K562 (cell line): ENCODE measurements around the gene CLTC. TPM values are rescaled to one million over a fixed set of nuclear protein-coding genes. Genes with fewer than 3 reads are reported as not detected.

ENCODE experiments used
- CBFA2T3 ChIP-seq: fragments of 450-650 bp; IDR thresholded peaks from 2 replicates; pipeline ENCODE4 v1.6.1; 2017
- GTF2F1 ChIP-seq: IDR thresholded peaks from 2 replicates; pipeline ENCODE4 v1.6.1; 2011; ENCODE audit warnings: low read depth, low read length, improper control_type of control experiment
- HDAC6 ChIP-seq: IDR thresholded peaks from 2 replicates; pipeline ENCODE4 v1.6.1; 2012; ENCODE audit warnings: low read depth, mild to moderate bottlenecking, control low read depth, inconsistent platforms, low read length, moderate library complexity
- MCM3 ChIP-seq: fragments of 450-650 bp; IDR thresholded peaks from 2 replicates; pipeline ENCODE4 v1.6.1; 2016
- NR2C1 ChIP-seq, 2 experiments: fragments of 450-650 bp; IDR thresholded peaks; 2 replicates each; pipeline ENCODE4 v1.6.1; 2017; ENCODE audit warnings: mild to moderate bottlenecking in 2 of 2, antibody characterized with exemption in 1 of 2, inconsistent platforms in 1 of 2, missing compliant biosample characterization in 1 of 2, missing genetic modification characterization in 1 of 2
- OTX1 ChIP-seq: fragments of 450-650 bp; formaldehyde crosslinking; IDR thresholded peaks from 2 replicates; pipeline ENCODE4 v1.4.0; 2022; ENCODE audit warnings: mild to moderate bottlenecking
- PCBP2 ChIP-seq: fragments of 200-400 bp; formaldehyde crosslinking; IDR thresholded peaks from 2 replicates; pipeline ENCODE4 v1.6.1; 2018; ENCODE audit warnings: low read length, low read depth, mild to moderate bottlenecking, moderate library complexity; ENCODE audit not compliant: poor library complexity, severe bottlenecking
- PPARD ChIP-seq: fragments of 250-450 bp; sonication (Bioruptor Pico); IDR thresholded peaks from 2 replicates; pipeline ENCODE4 v1.8.0; 2022; ENCODE audit warnings: inconsistent platforms, mild to moderate bottlenecking, moderate library complexity
- RBM14 ChIP-seq: fragments of 200-400 bp; formaldehyde crosslinking; IDR thresholded peaks from 2 replicates; pipeline ENCODE4 v1.6.1; 2018; ENCODE audit warnings: low read depth, mild to moderate bottlenecking, low read length, moderate library complexity, borderline replicate concordance; ENCODE audit not compliant: insufficient read depth
- RBM17 ChIP-seq: fragments of 200-400 bp; formaldehyde crosslinking; IDR thresholded peaks from 2 replicates; pipeline ENCODE4 v1.6.1; 2017; ENCODE audit warnings: low read depth, mild to moderate bottlenecking, low read length, borderline replicate concordance
- RHOXF2B ChIP-seq: fragments of 250-450 bp; sonication (Bioruptor Pico); conservative IDR thresholded peaks from 2 replicates; pipeline ENCODE4 v1.5.1; 2021
- SFPQ ChIP-seq: fragments of 200-400 bp; formaldehyde crosslinking; IDR thresholded peaks from 2 replicates; pipeline ENCODE4 v1.6.1; 2017; ENCODE audit warnings: mild to moderate bottlenecking, low read depth, low read length, moderate library complexity
- SRSF1 ChIP-seq: fragments of 200-400 bp; formaldehyde crosslinking; IDR thresholded peaks from 2 replicates; pipeline ENCODE4 v1.6.1; 2017; ENCODE audit warnings: mild to moderate bottlenecking, low read depth, low read length, moderate library complexity
- SUPT5H ChIP-seq: fragments of 450-650 bp; IDR thresholded peaks from 2 replicates; pipeline ENCODE4 v1.6.1; 2016
- TCF15 ChIP-seq: fragments of 250-450 bp; sonication (Bioruptor Pico); IDR thresholded peaks from 2 replicates; pipeline ENCODE4 v1.8.0; 2022; ENCODE audit warnings: moderate library complexity, mild to moderate bottlenecking, inconsistent platforms
- TEAD4 ChIP-seq, 2 experiments: sonication (generic) in 1 of 2; formaldehyde crosslinking in 1 of 2; IDR thresholded peaks; 2 replicates each; pipeline versions ENCODE4 v1.6.1 to v1.8.0; 2012 to 2022; ENCODE audit warnings: borderline replicate concordance in 1 of 2, inconsistent platforms in 1 of 2, low read length in 1 of 2, mild to moderate bottlenecking in 1 of 2, missing genetic modification reagents in 1 of 2
- TFAM ChIP-seq: fragments of 250-450 bp; sonication (Bioruptor Pico); conservative IDR thresholded peaks from 2 replicates; pipeline ENCODE4 v1.5.0; 2021; ENCODE audit warnings: mild to moderate bottlenecking, moderate library complexity
- THAP7 ChIP-seq: fragments of 250-450 bp; sonication (Bioruptor Pico); IDR thresholded peaks from 2 replicates; pipeline ENCODE4 v1.5.0; 2021
- ZKSCAN1 ChIP-seq: fragments of 150-350 bp; IDR thresholded peaks from 2 replicates; pipeline ENCODE4 v1.6.1; 2016; ENCODE audit warnings: low read depth, low read length
- ZKSCAN8 ChIP-seq: fragments of 200-800 bp; sonication (Bioruptor generic); IDR thresholded peaks from 2 replicates; pipeline ENCODE4 v1.6.1; 2016; ENCODE audit warnings: missing genetic modification characterization, missing compliant biosample characterization
- ZNF24 ChIP-seq: fragments of 450-650 bp; IDR thresholded peaks from 2 replicates; pipeline ENCODE4 v1.6.1; 2016
- ZNF668 ChIP-seq: fragments of 250-450 bp; sonication (Bioruptor Pico); IDR thresholded peaks from 2 replicates; pipeline ENCODE4 v1.8.0; 2022; ENCODE audit warnings: mild to moderate bottlenecking, inconsistent platforms
- polyA plus RNA-seq, 8 experiments: library from polyadenylated mRNA; depleted of rRNA in 4 of 8; stranded (reverse) in 5 of 8; unstranded in 3 of 8; fragments of >200 nt; fragmentation: Nextera tagmentation in 2 of 8; fragmentation: Illumina TruSeq in 1 of 8; extraction: Ambion mirVana in 2 of 8; extraction: Trizol in 1 of 8; gene quantifications; 2 replicates each; pipeline versions ENCODE4 v1.2.1 to v1.2.3, GENCODE V29; 2011 to 2014; ENCODE audit warnings: inconsistent platforms in 1 of 8, missing spikeins in 1 of 8
- total RNA-seq, 7 experiments: library from RNA; depleted of rRNA in 6 of 7; stranded (reverse); fragments of >200 nt in 6 of 7; fragmentation: Illumina TruSeq in 2 of 7; extraction: Trizol in 2 of 7; gene quantifications; 2 replicates each; pipeline versions ENCODE4 v1.2.1 to v1.2.3, GENCODE V29; 2011 to 2021; ENCODE audit warnings: low replicate concordance in 1 of 7
- TF ChIP-seq, protein P1 (sequence below): fragments of 250-450 bp; sonication (Bioruptor Pico); IDR thresholded peaks from 2 replicates; pipeline ENCODE4 v1.5.0; 2020; ENCODE audit warnings: mild to moderate bottlenecking
- TF ChIP-seq, protein P2 (sequence below): fragments of 450-650 bp; formaldehyde crosslinking; IDR thresholded peaks from 2 replicates; pipeline ENCODE4 v1.4.0; 2022; ENCODE audit warnings: mild to moderate bottlenecking, moderate library complexity

The CLTC gene
- total and polyA plus RNA-seq, 9 of the 15 experiments (the other 6 are each of a cell fraction or from before 2014, with no cell fraction given): 115 to 267 (median 174) TPM

- TF ChIP-seq PCBP2 (no peak), THAP7 (CRISPR knock-in tag) (no peak), SUPT5H (peak; percentile 49; the same call in 1 of the 2 replicates), ZNF24 (no peak), MCM3 (no peak), CBFA2T3 (no peak), OTX1 (CRISPR knock-in tag) (no peak; the same call in 1 of the 2 replicates), RBM17 (no peak), ZNF668 (0 out of 2 replicates have a peak, but pooled peaks have one; percentile 12), PPARD (CRISPR knock-in tag) (no peak), SRSF1 (no peak), RHOXF2B (CRISPR knock-in tag) (0 out of 2 replicates have a peak, but pooled peaks have one; percentile 13), ZKSCAN8 (CRISPR knock-in tag) (no peak), RBM14 (no peak), SFPQ (no peak), TEAD4 (IDR thresholded peaks at IDR 0.05; ENCODE audit: low read length) (no peak), TEAD4 (CRISPR knock-in tag; IDR thresholded peaks at IDR 0.05; ENCODE audit: borderline replicate concordance) (no peak), NR2C1 (IDR thresholded peaks at IDR 0.05) (no peak), NR2C1 (tag; IDR thresholded peaks at IDR 0.05) (peak; percentile 45), TCF15 (peak; percentile 35; the same call in 1 of the 2 replicates), TFAM (CRISPR knock-in tag) (no peak), ZKSCAN1 (no peak), GTF2F1 (no peak), HDAC6 (no peak)
- TF ChIP-seq, protein P1, sequence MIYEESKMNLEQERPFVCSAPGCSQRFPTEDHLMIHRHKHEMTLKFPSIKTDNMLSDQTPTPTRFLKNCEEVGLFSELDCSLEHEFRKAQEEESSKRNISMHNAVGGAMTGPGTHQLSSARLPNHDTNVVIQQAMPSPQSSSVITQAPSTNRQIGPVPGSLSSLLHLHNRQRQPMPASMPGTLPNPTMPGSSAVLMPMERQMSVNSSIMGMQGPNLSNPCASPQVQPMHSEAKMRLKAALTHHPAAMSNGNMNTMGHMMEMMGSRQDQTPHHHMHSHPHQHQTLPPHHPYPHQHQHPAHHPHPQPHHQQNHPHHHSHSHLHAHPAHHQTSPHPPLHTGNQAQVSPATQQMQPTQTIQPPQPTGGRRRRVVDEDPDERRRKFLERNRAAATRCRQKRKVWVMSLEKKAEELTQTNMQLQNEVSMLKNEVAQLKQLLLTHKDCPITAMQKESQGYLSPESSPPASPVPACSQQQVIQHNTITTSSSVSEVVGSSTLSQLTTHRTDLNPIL (CRISPR knock-in tag): no peak
- TF ChIP-seq, protein P2, sequence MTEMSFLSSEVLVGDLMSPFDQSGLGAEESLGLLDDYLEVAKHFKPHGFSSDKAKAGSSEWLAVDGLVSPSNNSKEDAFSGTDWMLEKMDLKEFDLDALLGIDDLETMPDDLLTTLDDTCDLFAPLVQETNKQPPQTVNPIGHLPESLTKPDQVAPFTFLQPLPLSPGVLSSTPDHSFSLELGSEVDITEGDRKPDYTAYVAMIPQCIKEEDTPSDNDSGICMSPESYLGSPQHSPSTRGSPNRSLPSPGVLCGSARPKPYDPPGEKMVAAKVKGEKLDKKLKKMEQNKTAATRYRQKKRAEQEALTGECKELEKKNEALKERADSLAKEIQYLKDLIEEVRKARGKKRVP (CRISPR knock-in tag): 0 out of 2 replicates have a peak, but pooled peaks have one; percentile 40
Observed at GRCh38 chr17:59696682-59697277, 77.1 kb downstream of the CLTC start (continued).
